ENCODE data around the gene SDC3.

Gene SDC3

DNA sequence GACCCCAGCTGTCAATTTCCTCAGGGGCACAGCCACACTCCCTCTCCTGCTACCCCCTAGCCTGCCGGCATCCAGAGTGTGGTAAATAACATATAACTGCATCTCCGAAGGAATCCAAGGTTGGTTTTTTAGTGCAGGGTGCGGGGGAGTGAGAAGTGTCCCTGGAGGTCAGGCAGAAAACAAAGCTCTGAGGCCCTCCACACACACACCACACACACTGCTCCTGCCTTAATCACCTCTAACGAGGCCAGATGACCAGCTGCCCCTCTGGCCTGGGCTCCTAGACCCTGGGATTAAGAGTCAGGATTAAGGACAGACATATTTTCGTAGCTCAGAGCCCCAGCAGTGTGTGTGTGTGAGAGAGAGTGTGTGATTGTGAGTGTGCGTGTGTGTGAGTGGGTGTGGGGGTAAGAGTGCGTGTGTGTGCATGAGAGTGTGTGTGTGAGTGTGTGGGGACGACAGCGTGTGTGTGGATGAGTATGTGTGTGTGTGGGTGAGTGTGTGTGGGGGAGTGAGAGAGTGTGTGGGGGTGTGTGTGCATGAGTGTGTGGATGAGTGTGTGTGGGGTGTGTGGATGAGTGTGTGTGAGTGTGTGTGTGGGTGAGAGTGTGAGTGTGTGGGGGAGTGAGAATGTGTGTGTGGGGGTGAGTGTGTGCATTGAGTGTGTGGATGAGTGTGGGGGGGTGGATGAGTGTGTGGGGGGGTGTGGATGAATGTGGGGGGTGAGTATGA is 14.6 kb downstream of the SDC3 start:
- in situ Hi-C loops (cut with HindIII; ENCODE audit: low sequenced_read_pairs) = no loop called here

DNA sequence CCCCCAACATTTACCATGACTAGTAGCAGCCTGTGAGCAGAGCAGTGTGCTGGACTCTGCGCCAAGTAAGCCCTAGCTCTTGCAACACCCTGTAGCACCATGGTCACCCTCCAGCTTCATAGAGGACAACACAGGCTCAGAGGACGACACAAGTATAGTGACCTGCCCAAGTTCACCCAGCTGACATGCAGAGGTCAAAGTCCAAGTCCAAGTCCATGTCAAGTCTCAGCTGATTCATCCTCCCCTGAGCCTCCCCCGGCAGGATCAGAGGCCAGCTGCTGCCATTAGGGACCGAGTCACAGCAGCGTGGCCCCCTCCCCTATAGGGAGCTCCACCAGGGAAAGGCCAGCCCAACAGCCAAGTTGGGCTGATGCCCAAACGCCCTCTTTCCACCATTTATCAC is 15.9 kb downstream of the SDC3 start:
- in situ Hi-C loops (cut with HindIII; ENCODE audit: low sequenced_read_pairs) = no loop called here

- in situ Hi-C loops (cut with HindIII; ENCODE audit: low sequenced_read_pairs) = no loop called here
Measured at GRCh38 chr1:30891227-30891552, 17.4 kb downstream of the SDC3 start.

- in situ Hi-C loops (cut with HindIII; ENCODE audit: low sequenced_read_pairs) = no loop called here
Measured at GRCh38 chr1:30890502-30891226, 17.9 kb downstream of the SDC3 start.

- in situ Hi-C loops (cut with HindIII; ENCODE audit: low sequenced_read_pairs) = no loop called here
Measured at GRCh38 chr1:30889511-30889910, 19.0 kb downstream of the SDC3 start.

- in situ Hi-C loops (cut with HindIII; ENCODE audit: low sequenced_read_pairs) = no loop called here
Measured at GRCh38 chr1:30888975-30889374, 19.6 kb downstream of the SDC3 start.

DNA sequence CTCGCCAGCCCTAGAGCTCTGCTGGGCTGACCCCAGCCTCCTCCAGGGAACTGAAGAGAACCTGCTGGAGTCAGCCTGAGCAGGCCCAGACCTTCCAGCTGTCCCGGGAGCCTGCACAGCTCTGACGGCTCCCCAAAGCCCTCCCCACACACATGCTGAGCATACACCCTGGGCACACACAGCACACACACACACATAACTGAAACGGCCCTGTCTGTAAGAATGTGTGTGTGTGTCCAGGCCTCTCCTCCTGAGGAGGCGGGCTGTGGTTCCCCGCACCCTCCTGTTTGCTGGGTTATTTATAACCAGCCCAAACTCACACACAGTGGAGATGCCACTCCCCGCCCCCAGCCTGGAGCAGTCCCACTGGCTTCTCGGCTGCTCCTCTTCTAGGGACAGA is 20.2 kb downstream of the SDC3 start:
- in situ Hi-C loops (cut with HindIII; ENCODE audit: low sequenced_read_pairs) = no loop called here

DNA sequence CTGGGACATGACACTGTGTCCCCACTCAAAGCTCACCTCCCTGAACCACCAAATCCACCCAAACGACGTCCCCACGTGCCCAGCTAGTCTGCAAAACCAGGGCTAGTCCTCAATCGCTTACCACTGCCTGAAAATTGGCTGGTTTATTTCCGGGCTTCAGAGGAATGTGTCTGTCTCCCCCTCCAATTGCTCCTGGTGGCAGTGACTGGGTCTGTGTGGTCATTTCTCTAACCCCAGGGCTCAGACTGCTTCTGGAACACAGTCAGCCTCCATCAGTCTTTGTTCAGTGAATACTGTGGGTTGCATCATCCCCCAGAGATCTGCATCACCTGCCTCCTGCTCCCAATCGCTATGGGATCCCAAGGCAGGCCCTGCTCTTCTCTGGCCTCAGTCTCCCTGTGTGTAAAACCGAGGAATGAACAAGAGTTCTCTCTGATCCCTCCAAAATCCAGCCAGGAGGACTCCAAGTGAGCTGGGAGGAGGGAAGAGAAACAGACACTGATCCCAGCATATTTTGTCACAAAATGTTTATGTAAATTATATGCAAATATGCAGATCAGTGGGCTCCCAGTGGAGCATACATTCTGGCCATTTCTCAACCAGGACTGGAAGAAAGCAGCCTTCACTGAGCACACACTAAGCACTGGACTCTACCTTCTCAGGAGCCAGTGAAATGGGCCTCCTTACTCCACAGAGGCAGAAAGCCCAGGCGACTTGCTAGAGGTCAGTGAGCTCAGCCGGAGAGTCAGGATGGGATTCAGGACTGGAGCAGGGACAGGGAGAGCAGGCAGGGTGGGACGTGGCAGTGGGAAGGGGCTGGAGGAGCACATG is 20.9 kb downstream of the SDC3 start:
- in situ Hi-C loops (cut with HindIII; ENCODE audit: low sequenced_read_pairs) = no loop called here

DNA sequence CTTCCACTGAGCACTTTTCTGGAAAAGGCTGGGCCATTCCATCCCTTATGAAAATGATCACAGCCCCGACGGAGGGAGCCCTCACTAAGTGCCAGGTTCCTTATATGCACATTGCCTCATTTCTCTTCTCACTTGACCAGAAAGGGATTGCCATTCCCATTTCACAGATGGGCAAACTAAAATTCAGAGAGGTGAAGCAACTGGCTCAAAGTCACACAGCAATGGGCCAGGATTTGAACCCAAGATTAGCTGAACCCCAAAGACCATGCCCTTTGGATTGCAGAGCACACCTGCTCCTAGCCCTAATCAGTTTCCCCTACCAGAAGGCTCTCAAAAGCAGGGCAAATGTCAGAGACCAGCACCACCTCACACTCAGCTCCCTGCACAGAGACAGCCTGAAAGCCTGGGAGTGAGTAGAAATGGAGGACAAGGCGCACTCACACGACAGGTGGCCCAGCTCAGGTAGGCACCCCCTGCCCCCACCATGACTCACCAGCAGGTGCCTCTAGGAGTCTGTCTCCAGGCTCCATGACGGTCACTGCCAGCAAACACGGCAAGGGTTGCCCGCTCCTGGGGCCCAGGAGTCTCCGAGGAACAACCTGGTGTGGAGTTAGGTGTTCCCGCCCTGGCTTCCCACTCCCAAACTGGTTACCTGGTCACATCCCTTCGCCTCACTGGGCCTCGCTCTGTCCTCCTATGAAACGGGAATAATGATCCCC is 21.7 kb downstream of the SDC3 start:
- in situ Hi-C loops (cut with HindIII; ENCODE audit: low sequenced_read_pairs) = no loop called here

DNA sequence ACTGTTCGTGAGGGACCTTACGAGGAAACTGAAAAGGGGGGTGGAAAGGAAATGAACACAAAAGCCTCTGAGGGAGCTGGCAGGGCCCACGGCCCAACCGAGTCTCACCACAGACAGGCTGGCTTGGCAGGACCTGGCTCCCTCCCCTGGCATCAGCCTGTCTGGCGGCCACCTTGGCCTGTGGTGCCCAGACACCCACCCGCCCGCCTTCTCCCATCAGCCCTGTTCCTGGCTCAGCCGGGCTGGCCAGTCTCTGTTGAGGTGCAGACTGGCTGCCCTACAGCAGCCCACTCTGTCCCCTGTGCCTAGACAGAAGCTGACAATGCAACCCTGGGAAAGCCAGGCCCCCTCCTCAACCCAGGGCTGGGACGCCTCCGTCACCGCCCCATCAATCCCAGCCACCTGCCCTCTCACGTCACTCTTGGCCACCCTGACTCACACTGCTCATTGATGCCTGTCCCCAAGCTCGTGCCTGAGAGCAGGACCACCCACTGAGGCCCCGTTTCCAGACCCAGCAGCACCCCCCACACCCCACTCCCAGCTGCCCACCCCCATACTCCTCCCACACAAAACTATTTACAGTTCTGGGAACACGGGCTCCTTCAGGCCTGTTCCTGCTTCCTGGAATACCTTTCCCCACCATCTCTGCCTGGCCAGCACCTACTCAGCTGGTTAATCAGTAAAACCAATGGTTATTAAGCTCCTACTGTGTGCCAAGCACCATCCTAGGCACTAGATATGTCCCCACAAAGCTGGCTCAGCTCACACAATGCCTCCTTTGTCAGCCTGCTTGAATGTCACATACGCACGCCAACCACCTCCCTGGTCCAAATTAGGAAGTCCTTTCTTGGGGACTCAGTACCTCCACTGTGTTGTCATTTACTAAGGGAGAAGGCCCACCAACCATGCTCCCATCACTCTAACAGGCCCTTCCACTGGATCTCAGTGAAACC is 22.7 kb downstream of the SDC3 start:
- in situ Hi-C loops (cut with HindIII; ENCODE audit: low sequenced_read_pairs) = no loop called here

DNA sequence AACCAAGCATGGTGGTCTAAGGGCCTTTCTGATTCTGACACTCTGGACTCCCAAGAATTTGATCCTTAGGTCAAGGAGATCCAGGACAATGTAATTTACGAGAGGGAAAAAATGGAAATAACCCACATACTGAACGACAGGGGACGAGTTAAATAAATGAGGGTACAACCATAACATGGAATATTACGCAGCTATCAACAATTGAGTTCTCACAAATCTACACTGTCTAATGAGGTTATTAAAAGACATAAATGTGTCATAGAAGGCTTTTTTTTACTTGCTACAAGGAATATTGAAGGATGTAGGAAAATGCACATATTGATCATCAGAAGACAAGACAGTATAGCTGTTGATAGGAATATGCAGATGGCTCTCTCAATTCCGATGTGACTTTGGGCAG is 23.8 kb downstream of the SDC3 start:
- in situ Hi-C loops (cut with HindIII; ENCODE audit: low sequenced_read_pairs) = no loop called here

GRCh38 chr1:30883389-30884172 is 25.0 kb downstream of the SDC3 start:
- in situ Hi-C loops (cut with HindIII; ENCODE audit: low sequenced_read_pairs) = no loop called here

- in situ Hi-C loops (cut with HindIII; ENCODE audit: low sequenced_read_pairs) = no loop called here
Measured at GRCh38 chr1:30882678-30883388, 25.7 kb downstream of the SDC3 start.

GRCh38 chr1:30881319-30882181 is 27.0 kb downstream of the SDC3 start:
- in situ Hi-C loops (cut with HindIII; ENCODE audit: low sequenced_read_pairs) = no loop called here

DNA sequence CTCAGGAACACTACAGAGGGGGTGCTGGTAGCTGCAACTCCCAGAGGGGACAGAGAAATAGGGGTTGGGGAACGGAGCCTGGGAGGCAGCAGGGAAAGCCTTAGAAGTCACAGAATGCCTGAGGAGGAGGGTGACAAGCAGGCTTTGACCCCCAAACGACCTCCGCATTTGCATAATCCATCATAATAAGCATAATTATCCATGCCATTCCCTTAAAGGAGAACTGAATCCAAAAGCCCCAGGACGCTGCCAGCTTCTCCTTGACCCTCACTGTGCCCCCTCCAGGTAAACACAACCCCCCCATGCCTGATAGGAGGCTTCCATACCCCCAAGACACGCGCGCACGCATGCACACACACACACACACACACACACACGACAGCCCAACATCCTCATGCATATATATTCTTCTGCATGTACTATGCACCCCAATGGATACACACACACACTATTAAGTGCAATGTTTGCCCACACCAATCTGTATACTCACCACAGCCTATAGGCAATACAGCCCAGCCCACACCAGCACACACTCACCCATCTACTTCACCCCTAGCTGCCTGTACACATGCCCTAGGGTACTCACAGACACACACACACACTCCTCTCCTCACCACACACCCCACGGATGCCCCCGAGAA is 27.8 kb downstream of the SDC3 start:
- in situ Hi-C loops (cut with HindIII; ENCODE audit: low sequenced_read_pairs) = no loop called here

DNA sequence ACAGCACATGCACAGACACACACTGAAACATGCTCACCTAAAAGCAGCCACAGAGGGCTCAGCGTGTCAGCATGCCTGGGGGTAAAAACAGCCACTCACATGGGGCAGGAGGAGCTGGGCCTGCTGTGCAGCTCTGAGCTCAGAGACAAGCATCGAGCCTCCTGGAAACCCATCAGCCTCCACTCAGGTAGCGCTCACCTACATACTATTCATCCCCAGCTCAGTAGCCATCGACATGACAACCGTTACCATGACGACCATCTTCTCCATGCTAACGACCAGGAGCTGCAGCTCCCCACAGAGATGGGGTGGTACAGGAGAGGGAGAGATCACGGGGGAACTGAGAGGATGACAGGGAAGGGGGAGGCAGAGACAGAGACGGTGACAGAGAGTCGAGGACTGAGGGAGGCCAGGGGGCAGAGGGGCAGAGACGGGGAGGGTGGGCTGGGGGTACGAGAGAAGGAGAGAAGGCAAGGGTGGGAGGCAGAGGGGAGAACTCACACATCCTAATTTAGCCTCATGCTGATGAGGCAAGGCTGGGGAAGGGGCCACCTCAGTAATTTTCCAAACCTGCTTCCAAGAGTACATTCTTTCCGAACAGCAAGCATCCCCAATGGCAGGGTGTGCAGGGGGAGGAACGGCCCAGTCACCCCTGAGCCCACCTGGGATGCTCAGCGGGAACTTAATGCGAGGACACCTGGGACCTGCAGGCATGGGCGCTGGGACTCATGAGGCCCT is 28.4 kb downstream of the SDC3 start:
- in situ Hi-C loops (cut with HindIII; ENCODE audit: low sequenced_read_pairs) = no loop called here

All from endothelial cell of hepatic sinusoid (primary cell).